ENCODE results near the gene NTPCR.

NTPCR gene

GRCh38 chr1:232982238-232982944 is 32.0 kb downstream of the NTPCR start:
- H3K27ac ChIP-seq = no peak overlapping the region
- TF ChIP-seq CTCF (conservative IDR thresholded peaks at IDR 0.05) = no peak

- no peak for TF ChIP-seq CTCF (conservative IDR thresholded peaks at IDR 0.05)
- no peak overlapping the region for H3K27ac ChIP-seq
Observed at GRCh38 chr1:232983375-232983774, 33.0 kb downstream of the NTPCR start.

GRCh38 chr1:232983817-232984567 is 33.6 kb downstream of the NTPCR start:
- no peak for TF ChIP-seq CTCF (conservative IDR thresholded peaks at IDR 0.05)
- no peak overlapping the region for H3K27ac ChIP-seq

- H3K27ac ChIP-seq = no peak overlapping the region
- no peak for TF ChIP-seq CTCF (conservative IDR thresholded peaks at IDR 0.05)
Observed at GRCh38 chr1:232984577-232985425, 34.4 kb downstream of the NTPCR start.

GRCh38 chr1:232985882-232986526 is 35.6 kb downstream of the NTPCR start:
- TF ChIP-seq CTCF (conservative IDR thresholded peaks at IDR 0.05) = no peak
- H3K27ac ChIP-seq = no peak overlapping the region

- TF ChIP-seq CTCF (conservative IDR thresholded peaks at IDR 0.05) = no peak
- H3K27ac ChIP-seq = no peak overlapping the region
Observed at GRCh38 chr1:232986527-232986922, 36.1 kb downstream of the NTPCR start.
